Measurements from ENCODE around the gene LRRK2.

DNA sequence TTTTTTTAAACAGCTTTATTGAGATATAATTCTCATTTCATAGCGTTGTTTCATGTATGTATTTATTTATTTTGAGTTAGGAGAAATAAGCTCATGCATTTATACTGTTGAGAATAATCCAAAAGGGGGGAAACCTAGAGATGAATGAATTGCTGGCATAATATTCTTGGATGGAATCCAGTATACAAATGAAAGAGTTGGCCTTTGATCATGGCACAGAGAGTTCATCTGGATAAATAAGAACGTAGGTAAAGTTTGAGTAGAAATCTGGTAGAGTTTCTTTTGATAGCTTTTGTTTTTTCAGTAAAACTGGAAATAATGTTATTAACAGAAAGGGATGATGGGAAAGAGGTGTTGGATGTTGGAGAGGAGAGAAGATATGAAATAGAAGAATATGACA lies 166.2 kb downstream of the LRRK2 start:
- TF ChIP-seq, protein P1, sequence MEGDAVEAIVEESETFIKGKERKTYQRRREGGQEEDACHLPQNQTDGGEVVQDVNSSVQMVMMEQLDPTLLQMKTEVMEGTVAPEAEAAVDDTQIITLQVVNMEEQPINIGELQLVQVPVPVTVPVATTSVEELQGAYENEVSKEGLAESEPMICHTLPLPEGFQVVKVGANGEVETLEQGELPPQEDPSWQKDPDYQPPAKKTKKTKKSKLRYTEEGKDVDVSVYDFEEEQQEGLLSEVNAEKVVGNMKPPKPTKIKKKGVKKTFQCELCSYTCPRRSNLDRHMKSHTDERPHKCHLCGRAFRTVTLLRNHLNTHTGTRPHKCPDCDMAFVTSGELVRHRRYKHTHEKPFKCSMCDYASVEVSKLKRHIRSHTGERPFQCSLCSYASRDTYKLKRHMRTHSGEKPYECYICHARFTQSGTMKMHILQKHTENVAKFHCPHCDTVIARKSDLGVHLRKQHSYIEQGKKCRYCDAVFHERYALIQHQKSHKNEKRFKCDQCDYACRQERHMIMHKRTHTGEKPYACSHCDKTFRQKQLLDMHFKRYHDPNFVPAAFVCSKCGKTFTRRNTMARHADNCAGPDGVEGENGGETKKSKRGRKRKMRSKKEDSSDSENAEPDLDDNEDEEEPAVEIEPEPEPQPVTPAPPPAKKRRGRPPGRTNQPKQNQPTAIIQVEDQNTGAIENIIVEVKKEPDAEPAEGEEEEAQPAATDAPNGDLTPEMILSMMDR (conservative IDR thresholded peaks at IDR 0.05; ENCODE audit: low read depth in 2 of 2) = no peak
- TF ChIP-seq, protein P2, sequence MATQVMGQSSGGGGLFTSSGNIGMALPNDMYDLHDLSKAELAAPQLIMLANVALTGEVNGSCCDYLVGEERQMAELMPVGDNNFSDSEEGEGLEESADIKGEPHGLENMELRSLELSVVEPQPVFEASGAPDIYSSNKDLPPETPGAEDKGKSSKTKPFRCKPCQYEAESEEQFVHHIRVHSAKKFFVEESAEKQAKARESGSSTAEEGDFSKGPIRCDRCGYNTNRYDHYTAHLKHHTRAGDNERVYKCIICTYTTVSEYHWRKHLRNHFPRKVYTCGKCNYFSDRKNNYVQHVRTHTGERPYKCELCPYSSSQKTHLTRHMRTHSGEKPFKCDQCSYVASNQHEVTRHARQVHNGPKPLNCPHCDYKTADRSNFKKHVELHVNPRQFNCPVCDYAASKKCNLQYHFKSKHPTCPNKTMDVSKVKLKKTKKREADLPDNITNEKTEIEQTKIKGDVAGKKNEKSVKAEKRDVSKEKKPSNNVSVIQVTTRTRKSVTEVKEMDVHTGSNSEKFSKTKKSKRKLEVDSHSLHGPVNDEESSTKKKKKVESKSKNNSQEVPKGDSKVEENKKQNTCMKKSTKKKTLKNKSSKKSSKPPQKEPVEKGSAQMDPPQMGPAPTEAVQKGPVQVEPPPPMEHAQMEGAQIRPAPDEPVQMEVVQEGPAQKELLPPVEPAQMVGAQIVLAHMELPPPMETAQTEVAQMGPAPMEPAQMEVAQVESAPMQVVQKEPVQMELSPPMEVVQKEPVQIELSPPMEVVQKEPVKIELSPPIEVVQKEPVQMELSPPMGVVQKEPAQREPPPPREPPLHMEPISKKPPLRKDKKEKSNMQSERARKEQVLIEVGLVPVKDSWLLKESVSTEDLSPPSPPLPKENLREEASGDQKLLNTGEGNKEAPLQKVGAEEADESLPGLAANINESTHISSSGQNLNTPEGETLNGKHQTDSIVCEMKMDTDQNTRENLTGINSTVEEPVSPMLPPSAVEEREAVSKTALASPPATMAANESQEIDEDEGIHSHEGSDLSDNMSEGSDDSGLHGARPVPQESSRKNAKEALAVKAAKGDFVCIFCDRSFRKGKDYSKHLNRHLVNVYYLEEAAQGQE (IDR thresholded peaks at IDR 0.05; ENCODE audit: unreplicated experiment) = no peak
- TF ChIP-seq POLR2AphosphoS5 (IDR thresholded peaks at IDR 0.05; ENCODE audit: low read depth) (no peak), EZH2 (IDR thresholded peaks at IDR 0.05; ENCODE audit: low read depth, unreplicated experiment) (no peak), EZH2phosphoT487 (IDR thresholded peaks at IDR 0.05; ENCODE audit: unreplicated experiment) (no peak), JUNB (IDR thresholded peaks at IDR 0.05; ENCODE audit: unreplicated experiment) (no peak), CREB1 (CRISPR knock-in tag; IDR thresholded peaks at IDR 0.05; ENCODE audit: low read depth) (no peak)

Measured in GM23338 (cell line).